Type B pancreatic cell (in vitro differentiated cells): Measurements from ENCODE around the gene KIDINS220. TPM values are rescaled to one million over a fixed set of nuclear protein-coding genes. Genes with fewer than 3 reads are reported as not detected.
"Not testable (repeated sequence)": the region's sequence is repeated elsewhere in the genome, so short reads cannot be mapped to it uniquely, and the experiment has no call there.

ENCODE experiments used
- DNase-seq: peaks from one replicate; pipeline ENCODE4 v3.0.0; 2021; ENCODE audit warnings: mixed read lengths; ENCODE audit not compliant: unreplicated experiment; ENCODE audit errors: extremely low spot score
- H3K27ac Mint-ChIP-seq: 2 replicates; pipeline ENCODE4 v1.8.0; 2021; ENCODE audit warnings: mild to moderate bottlenecking, mixed read lengths
- H3K27me3 Mint-ChIP-seq: 2 replicates; pipeline ENCODE4 v1.8.0; 2021; ENCODE audit warnings: mixed read lengths
- H3K36me3 Mint-ChIP-seq: 2 replicates; pipeline ENCODE4 v1.8.0; 2021; ENCODE audit warnings: mixed read lengths
- H3K4me1 Mint-ChIP-seq: one replicate; pipeline ENCODE4 v1.8.0; 2021; ENCODE audit warnings: mixed read lengths; ENCODE audit not compliant: unreplicated experiment
- H3K4me3 Mint-ChIP-seq: 2 replicates; pipeline ENCODE4 v1.8.0; 2021; ENCODE audit warnings: mild to moderate bottlenecking, mixed read lengths
- H3K9me3 Mint-ChIP-seq: 2 replicates; pipeline ENCODE4 v1.8.0; 2021; ENCODE audit warnings: mixed read lengths
- total RNA-seq: library from RNA; stranded (reverse); gene quantifications from 2 replicates; pipeline ENCODE4 v1.2.1, GENCODE V29; 2021; ENCODE audit warnings: low replicate concordance
- TF ChIP-seq, protein P1 (sequence below): fragments of 200-600 bp; sonication (generic); conservative IDR thresholded peaks from 2 replicates; pipeline ENCODE4 v1.5.0; 2021; ENCODE audit warnings: antibody characterized with exemption, mild to moderate bottlenecking

The KIDINS220 gene
- total RNA-seq, 1 donor from 2014 or later, result 73.1 TPM

- Mint-ChIP-seq H3K27me3 (no peaks in the 10 kb centered on the region), H3K4me1 (no peaks in the 10 kb centered on the region), H3K9me3 (no peaks in the 10 kb centered on the region), H3K36me3 (peaks cover 56% of the 10 kb centered on the region), H3K4me3 (no peak overlapping the region), H3K27ac (no peak overlapping the region)
- no peak for DNase-seq
- TF ChIP-seq, protein P1, sequence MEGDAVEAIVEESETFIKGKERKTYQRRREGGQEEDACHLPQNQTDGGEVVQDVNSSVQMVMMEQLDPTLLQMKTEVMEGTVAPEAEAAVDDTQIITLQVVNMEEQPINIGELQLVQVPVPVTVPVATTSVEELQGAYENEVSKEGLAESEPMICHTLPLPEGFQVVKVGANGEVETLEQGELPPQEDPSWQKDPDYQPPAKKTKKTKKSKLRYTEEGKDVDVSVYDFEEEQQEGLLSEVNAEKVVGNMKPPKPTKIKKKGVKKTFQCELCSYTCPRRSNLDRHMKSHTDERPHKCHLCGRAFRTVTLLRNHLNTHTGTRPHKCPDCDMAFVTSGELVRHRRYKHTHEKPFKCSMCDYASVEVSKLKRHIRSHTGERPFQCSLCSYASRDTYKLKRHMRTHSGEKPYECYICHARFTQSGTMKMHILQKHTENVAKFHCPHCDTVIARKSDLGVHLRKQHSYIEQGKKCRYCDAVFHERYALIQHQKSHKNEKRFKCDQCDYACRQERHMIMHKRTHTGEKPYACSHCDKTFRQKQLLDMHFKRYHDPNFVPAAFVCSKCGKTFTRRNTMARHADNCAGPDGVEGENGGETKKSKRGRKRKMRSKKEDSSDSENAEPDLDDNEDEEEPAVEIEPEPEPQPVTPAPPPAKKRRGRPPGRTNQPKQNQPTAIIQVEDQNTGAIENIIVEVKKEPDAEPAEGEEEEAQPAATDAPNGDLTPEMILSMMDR, result no peak
Observed at GRCh38 chr2:8732601-8733000, 104.8 kb downstream of the KIDINS220 start.

DNA sequence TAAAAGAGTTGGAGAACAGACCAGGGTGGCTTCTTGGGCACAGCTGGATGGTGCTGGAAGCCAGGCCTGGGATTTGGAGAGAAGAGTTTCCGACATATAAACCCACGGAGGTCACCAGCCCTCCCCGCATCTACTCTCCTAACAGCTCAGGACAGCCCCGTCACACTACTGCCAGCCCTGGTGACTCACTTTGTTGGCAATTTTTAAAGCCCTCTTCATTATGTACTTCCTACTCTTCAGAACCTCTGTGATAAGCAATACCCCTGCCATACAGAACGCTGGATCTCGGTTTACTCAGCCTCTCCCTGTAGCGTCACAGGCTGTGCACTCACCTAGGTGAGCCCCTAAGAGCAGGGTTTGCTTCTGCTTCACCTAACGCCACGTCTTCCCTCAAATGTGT, 107.5 kb downstream of the KIDINS220 start:
- H3K4me3 Mint-ChIP-seq, result no peak overlapping the region
- H3K4me1 Mint-ChIP-seq, result no peaks in the 10 kb centered on the region
- no peaks in the 10 kb centered on the region for H3K27me3 Mint-ChIP-seq
- H3K9me3 Mint-ChIP-seq, result no peaks in the 10 kb centered on the region
- no peak for DNase-seq
- TF ChIP-seq, protein P1, result no peak
- no peak overlapping the region for H3K27ac Mint-ChIP-seq
- H3K36me3 Mint-ChIP-seq, result peaks cover 49% of the 10 kb centered on the region

- not testable (repeated sequence) for H3K27ac Mint-ChIP-seq, H3K9me3 Mint-ChIP-seq, H3K4me1 Mint-ChIP-seq, H3K27me3 Mint-ChIP-seq, DNase-seq, H3K4me3 Mint-ChIP-seq
- peaks cover 49% of the 10 kb centered on the region for H3K36me3 Mint-ChIP-seq
Observed at GRCh38 chr2:8729101-8729500, 108.3 kb downstream of the KIDINS220 start.

DNA sequence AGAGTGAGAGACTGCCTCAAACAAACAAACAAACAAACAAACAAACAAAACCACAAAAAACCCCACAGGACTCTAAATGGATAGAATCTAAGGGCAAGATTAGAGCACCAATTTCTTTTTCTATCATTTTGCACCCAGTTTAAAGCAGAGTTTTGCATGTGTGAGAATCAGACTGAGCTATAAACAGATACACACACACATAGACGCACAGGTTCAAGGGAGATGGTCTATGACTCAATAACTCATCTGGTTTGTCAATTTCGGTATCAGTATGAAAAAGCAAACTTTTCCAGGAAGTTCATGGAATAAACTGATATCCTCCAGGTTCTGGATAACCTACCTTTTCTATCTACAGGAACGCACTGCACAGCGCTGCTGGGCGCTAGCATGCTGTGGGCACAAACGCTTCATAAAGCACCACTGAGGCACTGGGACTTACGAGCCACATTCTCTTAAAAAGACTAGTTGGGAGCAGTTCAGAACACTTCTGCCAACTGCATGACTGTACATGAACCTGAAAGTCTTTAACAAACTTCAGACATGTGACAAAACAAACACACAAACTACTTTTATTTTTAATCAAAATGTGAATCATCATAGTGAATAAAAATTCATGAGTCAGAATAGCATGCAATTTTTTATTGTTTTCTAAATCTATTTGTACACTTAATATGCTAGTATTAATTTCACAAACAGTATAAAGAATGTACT, 109.0 kb downstream of the KIDINS220 start:
- Mint-ChIP-seq H3K36me3 (peaks cover 45% of the 10 kb centered on the region), H3K27ac (no peak overlapping the region), H3K27me3 (no peaks in the 10 kb centered on the region), H3K9me3 (no peaks in the 10 kb centered on the region), H3K4me1 (no peaks in the 10 kb centered on the region), H3K4me3 (no peak overlapping the region)
- TF ChIP-seq, protein P1, result no peak
- no peak for DNase-seq

- Mint-ChIP-seq H3K27me3 (no peaks in the 10 kb centered on the region), H3K27ac (no peak overlapping the region), H3K36me3 (peaks cover 22% of the 10 kb centered on the region), H3K9me3 (no peaks in the 10 kb centered on the region), H3K4me1 (no peaks in the 10 kb centered on the region), H3K4me3 (no peak overlapping the region)
- TF ChIP-seq, protein P1, result no peak
- DNase-seq, result no peak
Observed at GRCh38 chr2:8725838-8726237, 111.6 kb downstream of the KIDINS220 start.

DNA sequence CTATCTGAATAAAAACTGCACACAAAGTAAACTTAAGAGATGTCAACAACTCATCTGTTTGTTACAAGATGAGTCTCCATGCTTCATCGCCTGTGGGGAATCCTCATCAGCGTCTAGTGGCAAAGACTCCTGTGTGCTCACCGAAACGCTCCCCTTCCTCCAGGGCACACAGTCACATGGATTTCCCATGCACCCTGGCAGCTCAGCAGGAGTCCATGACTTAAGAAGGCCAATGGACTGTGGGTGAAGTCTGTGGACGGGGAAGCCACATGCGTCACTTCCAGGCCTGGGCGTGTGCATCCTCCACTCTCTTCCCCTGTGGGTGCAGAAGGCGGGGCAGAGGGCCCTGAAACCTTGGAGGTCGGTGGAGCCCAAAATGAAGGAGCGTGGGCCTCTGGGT, 114.4 kb downstream of the KIDINS220 start:
- no peaks in the 10 kb centered on the region for H3K4me1 Mint-ChIP-seq
- H3K27me3 Mint-ChIP-seq, result no peaks in the 10 kb centered on the region
- no peaks in the 10 kb centered on the region for H3K9me3 Mint-ChIP-seq
- no peak for DNase-seq
- H3K4me3 Mint-ChIP-seq, result no peak overlapping the region
- H3K27ac Mint-ChIP-seq, result no peak overlapping the region
- H3K36me3 Mint-ChIP-seq, result peaks cover under 1% of the 10 kb centered on the region
- TF ChIP-seq, protein P1, result no peak
